ENCODE results near the gene GABPA. TPM values are rescaled to one million over a fixed set of nuclear protein-coding genes. Genes with fewer than 3 reads are reported as not detected.

The GABPA gene
- 28.4 and 35.9 TPM in 2 replicates for total RNA-seq

GRCh38 chr21:25734904-25735645, at the start of gene GABPA, which contains the start of gene ATP5PF:
Gene GABPA (plus strand): TSS chr21:25734972. CDS start chr21:25741599, 6,627 bp downstream.
Gene ATP5PF (minus strand): TSS chr21:25734904. CDS start chr21:25729794, 5,110 bp downstream.

Other genes with a start within 250 kb of the GABPA start
- 28.2 and 29.4 TPM in 2 replicates for gene MRPL39, start 127.5 kb upstream of the GABPA start, total RNA-seq
- 0.78 and 2.9 TPM in 2 replicates for gene JAM2, start 95.7 kb upstream of the GABPA start, total RNA-seq
- 61.4 and 79.8 TPM in 2 replicates for gene ATP5PF, start 68 bp upstream of the GABPA start, total RNA-seq